HepG2 (cell line): ENCODE results near the gene FGD2. TPM values are rescaled to one million over a fixed set of nuclear protein-coding genes. Genes with fewer than 3 reads are reported as not detected.

Source experiments
- ARID3A ChIP-seq: IDR thresholded peaks from 2 replicates; pipeline ENCODE4 v1.6.1; 2012; ENCODE audit warnings: low read depth, low read length, improper control_type of control experiment
- ESRRA ChIP-seq: sonication (generic); formaldehyde crosslinking; IDR thresholded peaks from 2 replicates; pipeline ENCODE4 v1.5.1; 2020; ENCODE audit warnings: mild to moderate bottlenecking, low read depth, missing genetic modification reagents
- GTF2F1 ChIP-seq: fragments of 150-350 bp; IDR thresholded peaks from 2 replicates; pipeline ENCODE4 v1.6.1; 2014; ENCODE audit warnings: low read length
- HCFC1 ChIP-seq: fragments of 150-350 bp; IDR thresholded peaks from 2 replicates; pipeline ENCODE4 v1.6.1; 2014; ENCODE audit warnings: low read depth, low read length
- HNF4A ChIP-seq: sonication (generic); formaldehyde crosslinking; IDR thresholded peaks from 2 replicates; pipeline ENCODE4 v1.4.0; 2020; ENCODE audit warnings: missing genetic modification reagents
- ISX ChIP-seq: sonication (generic); formaldehyde crosslinking; conservative IDR thresholded peaks from 2 replicates; pipeline ENCODE4 v1.5.0; 2020; ENCODE audit warnings: missing genetic modification reagents
- KAT8 ChIP-seq: IDR thresholded peaks from 2 replicates; pipeline ENCODE4 v1.6.1; 2016; ENCODE audit warnings: missing genetic modification reagents, missing compliant biosample characterization
- KLF12 ChIP-seq: sonication (generic); formaldehyde crosslinking; IDR thresholded peaks from 2 replicates; pipeline ENCODE4 v1.4.0; 2020; ENCODE audit warnings: missing genetic modification reagents, borderline replicate concordance
- LCORL ChIP-seq, 2 experiments: fragments of 450-650 bp in 1 of 2; sonication (generic) in 1 of 2; formaldehyde crosslinking in 1 of 2; IDR thresholded peaks; 2 replicates each; pipeline versions ENCODE4 v1.5.0 to v1.6.1; 2017 to 2020; ENCODE audit warnings: antibody characterized with exemption in 1 of 2, missing genetic modification reagents in 1 of 2
- MYC ChIP-seq: sonication (generic); formaldehyde crosslinking; IDR thresholded peaks from 2 replicates; pipeline ENCODE4 v1.9.0; 2021; ENCODE audit warnings: missing genetic modification reagents, borderline replicate concordance
- NCOR1 ChIP-seq: fragments of 200-600 bp; sonication (generic); IDR thresholded peaks from 2 replicates; pipeline ENCODE4 v1.7.0; 2017; ENCODE audit warnings: antibody characterized with exemption, low read length, borderline replicate concordance
- NFRKB ChIP-seq: fragments of 450-650 bp; IDR thresholded peaks from 2 replicates; pipeline ENCODE4 v1.6.1; 2017
- NR3C1 ChIP-seq: sonication (generic); formaldehyde crosslinking; IDR thresholded peaks from 2 replicates; pipeline ENCODE4 v1.4.0; 2020; ENCODE audit warnings: missing genetic modification reagents
- RXRB ChIP-seq: IDR thresholded peaks from 2 replicates; pipeline ENCODE4 v1.6.1; 2016; ENCODE audit warnings: borderline replicate concordance, missing genetic modification reagents, missing compliant biosample characterization
- SMARCE1 ChIP-seq: fragments of 450-650 bp; IDR thresholded peaks from 2 replicates; pipeline ENCODE4 v1.6.1; 2017; ENCODE audit warnings: borderline replicate concordance
- TEAD2 ChIP-seq: sonication (generic); formaldehyde crosslinking; IDR thresholded peaks from 2 replicates; pipeline ENCODE4 v1.9.0; 2021; ENCODE audit warnings: missing genetic modification reagents
- TFDP1 ChIP-seq: IDR thresholded peaks from 2 replicates; pipeline ENCODE4 v1.6.1; 2016; ENCODE audit warnings: missing compliant biosample characterization, missing genetic modification reagents, borderline replicate concordance
- YEATS4 ChIP-seq: sonication (generic); formaldehyde crosslinking; IDR thresholded peaks from 2 replicates; pipeline ENCODE4 v1.4.0; 2020; ENCODE audit warnings: missing genetic modification reagents, borderline replicate concordance
- ZBTB10 ChIP-seq: sonication (generic); formaldehyde crosslinking; IDR thresholded peaks from 2 replicates; pipeline ENCODE4 v1.4.0; 2020; ENCODE audit warnings: missing genetic modification reagents, borderline replicate concordance
- ZNF430 ChIP-seq: sonication (generic); formaldehyde crosslinking; IDR thresholded peaks from 2 replicates; pipeline ENCODE4 v1.9.0; 2021; ENCODE audit warnings: mild to moderate bottlenecking, missing genetic modification reagents
- ZNF660 ChIP-seq: sonication (generic); formaldehyde crosslinking; IDR thresholded peaks from 2 replicates; pipeline ENCODE4 v1.5.1; 2020; ENCODE audit warnings: mild to moderate bottlenecking, low read depth, missing genetic modification reagents, borderline replicate concordance
- ZNF672 ChIP-seq: sonication (generic); formaldehyde crosslinking; IDR thresholded peaks from 2 replicates; pipeline ENCODE4 v1.8.1; 2022; ENCODE audit warnings: missing genetic modification reagents
- ZNF766 ChIP-seq: sonication (generic); formaldehyde crosslinking; IDR thresholded peaks from 2 replicates; pipeline ENCODE4 v1.5.0; 2020; ENCODE audit warnings: missing genetic modification reagents, borderline replicate concordance
- ZNF784 ChIP-seq: sonication (generic); formaldehyde crosslinking; IDR thresholded peaks from 2 replicates; pipeline ENCODE4 v1.5.1; 2020; ENCODE audit warnings: missing genetic modification reagents, mild to moderate bottlenecking, borderline replicate concordance
- polyA plus RNA-seq, 8 experiments: library from polyadenylated mRNA; depleted of rRNA in 3 of 8; stranded (reverse) in 7 of 8; unstranded in 1 of 8; fragments of >200 nt; fragmentation: Illumina TruSeq in 4 of 8; extraction: Trizol in 4 of 8; gene quantifications; 2 replicates each; pipeline versions ENCODE4 v1.2.1 to v1.2.3, GENCODE V29; 2011 to 2016; ENCODE audit warnings: low read depth in 4 of 8, missing spikeins in 1 of 8, mixed read lengths in 1 of 8; ENCODE audit not compliant: insufficient read depth in 1 of 8
- total RNA-seq, 5 experiments: library from RNA; depleted of rRNA; stranded (reverse); fragments of >200 nt; fragmentation: Illumina TruSeq; extraction: Trizol; gene quantifications; 2 replicates each; pipeline ENCODE4 v1.2.3, GENCODE V29; 2016; ENCODE audit warnings: low read depth in 1 of 5

The FGD2 gene
- total and polyA plus RNA-seq, 2 of the 13 experiments (the other 11 are each of a cell fraction or from before 2014, with no cell fraction given): not detected

GRCh38 chr6:36985808-36986703 is 19.4 kb upstream of the FGD2 start, which contains the start of gene MTCH1 (continued):
- no peak for TF ChIP-seq ISX
- no peak for TF ChIP-seq ZNF766 (CRISPR knock-in tag)
- TF ChIP-seq YEATS4: peak; percentile 86; the same call in 1 of the 2 replicates
- no peak for TF ChIP-seq NFRKB
- TF ChIP-seq TEAD2: no peak
- TF ChIP-seq ZNF784 (CRISPR knock-in tag): peak; percentile 69; the same call in 1 of the 2 replicates
- TF ChIP-seq GTF2F1: peak; percentile 74; the same call in 1 of the 2 replicates
- TF ChIP-seq TFDP1 (CRISPR knock-in tag): peak; percentile 85; the same call in 1 of the 2 replicates
- no peak for TF ChIP-seq LCORL (IDR thresholded peaks at IDR 0.05)
- no peak for TF ChIP-seq LCORL (CRISPR knock-in tag; IDR thresholded peaks at IDR 0.05)
- 0 out of 2 replicates have a peak, but pooled peaks have one; percentile 52 for TF ChIP-seq ZNF660 (CRISPR knock-in tag)
- peak; percentile 21; the same call in 1 of the 2 replicates for TF ChIP-seq NCOR1
- peak; percentile 75; the same call in 1 of the 2 replicates for TF ChIP-seq KLF12 (CRISPR knock-in tag)
- no peak for TF ChIP-seq NR3C1 (CRISPR knock-in tag)
- TF ChIP-seq ARID3A: no peak
- peak; percentile 90; the same call in 1 of the 2 replicates for TF ChIP-seq ZNF430
- TF ChIP-seq SMARCE1: no peak
- TF ChIP-seq MYC (CRISPR knock-in tag): peak; percentile 69
- TF ChIP-seq ZBTB10 (CRISPR knock-in tag): no peak
- TF ChIP-seq HNF4A (CRISPR knock-in tag): no peak
- TF ChIP-seq HCFC1: peak; percentile 49; the same call in 1 of the 2 replicates
- peak; percentile 72; the same call in 1 of the 2 replicates for TF ChIP-seq ESRRA
- peak; percentile 53; the same call in 1 of the 2 replicates for TF ChIP-seq RXRB (CRISPR knock-in tag)
- no peak for TF ChIP-seq ZNF672 (CRISPR knock-in tag)
- TF ChIP-seq KAT8: peak; percentile 90
